H1 (cell line): ENCODE measurements around the gene POLR2F. TPM values are rescaled to one million over a fixed set of nuclear protein-coding genes. Genes with fewer than 3 reads are reported as not detected.

Source experiments
- EP300 ChIP-seq, 2 experiments: IDR thresholded peaks; 1 replicate in 1 of 2; 2 replicates in 1 of 2; pipeline ENCODE4 v1.6.1; 2011 to 2012; ENCODE audit warnings: low read depth in 2 of 2, low read length in 2 of 2, mild to moderate bottlenecking in 2 of 2, borderline replicate concordance in 1 of 2, inconsistent platforms in 1 of 2, moderate library complexity in 1 of 2
- JUND ChIP-seq: IDR thresholded peaks from 2 replicates; pipeline ENCODE4 v1.6.1; 2011; ENCODE audit warnings: mild to moderate bottlenecking, improper control_type of control experiment, low read length
- polyA plus RNA-seq, 7 experiments: library from polyadenylated mRNA; depleted of rRNA in 3 of 7; stranded (reverse) in 5 of 7; unstranded in 2 of 7; fragments of >200 nt in 5 of 7; fragments of 200-250 nt in 2 of 7; gene quantifications; 1 replicate in 5 of 7; 2 replicates in 1 of 7; 4 replicates in 1 of 7; pipeline versions ENCODE4 v1.2.1 to v1.2.3, GENCODE V29; 2011 to 2013; ENCODE audit warnings: missing spikeins in 2 of 7, mixed read lengths in 2 of 7
- total RNA-seq: library from RNA; stranded (reverse); fragmentation: NEBNext Ultra II Directional; extraction: Animal tissue kit (Norgen Biotek cat#: 25700); gene quantifications from 2 replicates; pipeline ENCODE4 v1.2.1, GENCODE V29; 2021
- TF ChIP-seq, protein P1 (sequence below): IDR thresholded peaks from 2 replicates; pipeline ENCODE4 v1.6.1; 2011; ENCODE audit warnings: low read length, improper control_type of control experiment

The POLR2F gene
- total and polyA plus RNA-seq, 2 of the 8 experiments (the other 6 are each of a cell fraction or from before 2014, with no cell fraction given): 150 to 176 TPM

DNA sequence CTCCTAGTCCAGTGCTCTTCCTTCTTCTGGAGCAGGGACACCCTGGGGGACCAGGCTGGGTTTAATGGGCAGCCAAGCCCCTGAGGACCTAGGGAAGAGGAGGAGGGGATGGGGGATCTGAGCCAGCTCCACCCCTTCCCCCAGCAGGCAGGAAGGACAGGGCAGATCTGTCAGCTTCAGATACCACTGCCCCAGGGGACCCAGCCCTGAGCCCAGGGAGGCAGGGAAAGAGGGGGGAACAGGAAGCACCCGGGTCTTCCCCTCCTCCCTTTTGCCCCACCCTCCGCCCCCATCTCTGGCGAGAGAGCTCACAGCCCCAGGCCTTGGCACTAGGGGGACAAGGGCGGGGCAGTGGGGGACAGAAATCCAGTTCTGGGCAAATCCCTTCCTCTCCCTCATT, 42.6 kb downstream of the POLR2F start (continued):
- TF ChIP-seq EP300 (IDR thresholded peaks at IDR 0.05; ENCODE audit: borderline replicate concordance in 1 of 2, low read depth in 2 of 2, low read length in 2 of 2) (no peak), JUND (no peak)
- TF ChIP-seq, protein P1, sequence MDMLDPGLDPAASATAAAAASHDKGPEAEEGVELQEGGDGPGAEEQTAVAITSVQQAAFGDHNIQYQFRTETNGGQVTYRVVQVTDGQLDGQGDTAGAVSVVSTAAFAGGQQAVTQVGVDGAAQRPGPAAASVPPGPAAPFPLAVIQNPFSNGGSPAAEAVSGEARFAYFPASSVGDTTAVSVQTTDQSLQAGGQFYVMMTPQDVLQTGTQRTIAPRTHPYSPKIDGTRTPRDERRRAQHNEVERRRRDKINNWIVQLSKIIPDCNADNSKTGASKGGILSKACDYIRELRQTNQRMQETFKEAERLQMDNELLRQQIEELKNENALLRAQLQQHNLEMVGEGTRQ: no peak
